ENCODE data around the gene RBM42. TPM values are rescaled to one million over a fixed set of nuclear protein-coding genes. Genes with fewer than 3 reads are reported as not detected.
"Not testable (repeated sequence)": the region's sequence is repeated elsewhere in the genome, so short reads cannot be mapped to it uniquely, and the experiment has no call there.

The RBM42 gene
- total and polyA plus RNA-seq, 9 of the 15 experiments (the other 6 are each of a cell fraction or from before 2014, with no cell fraction given): 5.7 to 149 (median 32.4) TPM

- H3K4me1 ChIP-seq (replicated peaks in 1 of 2; ENCODE audit: control insufficient read depth in 2 of 2, insufficient read depth in 2 of 2, low read length in 2 of 2); H3K9me1 ChIP-seq (ENCODE audit: control insufficient read depth, insufficient read depth, low read length); FAIRE-seq; H3K9me3 ChIP-seq (replicated peaks; ENCODE audit: control insufficient read depth, insufficient read depth, low read depth, low read length); ATAC-seq; H4K20me1 ChIP-seq (replicated peaks; ENCODE audit: control insufficient read depth, insufficient read depth, low read length); H3K4me3 ChIP-seq; CTCF ChIA-PET (ENCODE audit: low intra/inter-chr PET ratio); BruUV-seq (replicated peaks); H2AFZ ChIP-seq (ENCODE audit: low read depth, low read length); intact Hi-C loops (cut with micrococcal nuclease); in situ Hi-C loops (cut with MboI); H3K4me2 ChIP-seq (ENCODE audit: insufficient read depth, low read length); H3K27ac ChIP-seq (ENCODE audit: extremely low read depth, low read depth, low read length); H3K27me3 ChIP-seq (ENCODE audit: control insufficient read depth in 2 of 2, insufficient read depth in 2 of 2, low read length in 2 of 2); DNase-seq (ENCODE audit: extremely low read depth in 1 of 4, low spot score in 3 of 4): not testable (repeated sequence)
- POLR2A ChIA-PET: interaction anchor here (0.6 kb wide), 1 partner anchor 540 kb away, joined by 4 read pairs; no protein-coding TSS in a partner anchor
- peak overlapping the region in 1 of 2 experiments; percentile 6; a peak in 1 of 4 replicates for H3K9ac ChIP-seq (ENCODE audit: insufficient read depth in 1 of 2, low read depth in 2 of 2, low read length in 2 of 2)
- H3K79me2 ChIP-seq (ENCODE audit: control insufficient read depth, insufficient read depth, low read length): peaks cover 19% of the 10 kb centered on the region
- peaks cover 73% of the 10 kb centered on the region; the same call in 2 of the 3 replicates for H3K36me3 ChIP-seq (ENCODE audit: control insufficient read depth, insufficient read depth, low read length)
- TF ChIP-seq RBFOX2 (IDR thresholded peaks at IDR 0.05; ENCODE audit: low read depth, low read length): 0 out of 2 replicates have a peak, but pooled peaks have one; percentile 2
- 94% methylated on average over 4 of the region's 6 CpGs for WGBS (ENCODE audit: insufficient coverage, low coverage, missing lambda C conversion rate)
Observed at GRCh38 chr19:35654828-35655227, 26.0 kb downstream of the RBM42 start.

GRCh38 chr19:35655600-35655999, 26.8 kb downstream of the RBM42 start:
- FAIRE-seq (no peak), DNase-seq (ENCODE audit: extremely low read depth in 1 of 4, low spot score in 3 of 4) (no peak), ATAC-seq (no peak)
- WGBS (ENCODE audit: insufficient coverage, low coverage, missing lambda C conversion rate): no CpG with 5 or more reads among the region's 4 CpGs
- H3K79me2 ChIP-seq (ENCODE audit: control insufficient read depth, insufficient read depth, low read length): peaks cover 12% of the 10 kb centered on the region
- in situ Hi-C loops (cut with MboI) (no loop called here), intact Hi-C loops (cut with micrococcal nuclease) (no loop called here)
- POLR2A ChIA-PET: interaction anchor here (1.7 to 3.7 kb wide), 2 partner anchors 7 to 10 kb away, joined by 12 to 14 read pairs; partner anchors contain the start of gene COX6B1
- H3K9me1 ChIP-seq (ENCODE audit: control insufficient read depth, insufficient read depth, low read length): no peaks in the 10 kb centered on the region
- H3K27ac ChIP-seq (ENCODE audit: extremely low read depth, low read depth, low read length): no peak overlapping the region
- no peaks in the 10 kb centered on the region for H3K9me3 ChIP-seq (replicated peaks; ENCODE audit: control insufficient read depth, insufficient read depth, low read depth, low read length)
- no peaks in the 10 kb centered on the region for H3K4me1 ChIP-seq (replicated peaks in 1 of 2; ENCODE audit: control insufficient read depth in 2 of 2, insufficient read depth in 2 of 2, low read length in 2 of 2)
- no TSS peak for BruUV-seq (replicated peaks)
- H4K20me1 ChIP-seq (replicated peaks; ENCODE audit: control insufficient read depth, insufficient read depth, low read length): peaks cover 6% of the 10 kb centered on the region
- peaks cover 66% of the 10 kb centered on the region; the same call in 2 of the 3 replicates for H3K36me3 ChIP-seq (ENCODE audit: control insufficient read depth, insufficient read depth, low read length)
- no peak overlapping the region for H3K4me2 ChIP-seq (ENCODE audit: insufficient read depth, low read length)
- H3K4me3 ChIP-seq: no peak overlapping the region
- CTCF ChIA-PET (ENCODE audit: low intra/inter-chr PET ratio): no interaction called here
- no peaks in the 10 kb centered on the region for H3K27me3 ChIP-seq (ENCODE audit: control insufficient read depth in 2 of 2, insufficient read depth in 2 of 2, low read length in 2 of 2)
- no peak overlapping the region for H3K9ac ChIP-seq (ENCODE audit: insufficient read depth in 1 of 2, low read depth in 2 of 2, low read length in 2 of 2)
- no peak overlapping the region for H2AFZ ChIP-seq (ENCODE audit: low read depth, low read length)
- TF ChIP-seq YY1 (IDR thresholded peaks at IDR 0.05; ENCODE audit: borderline replicate concordance in 1 of 3, control insufficient read depth in 1 of 3, extremely low read depth in 1 of 3, insufficient read depth in 3 of 3, insufficient read length in 1 of 3, insufficient replicate concordance in 2 of 3, low read depth in 1 of 3, low read length in 2 of 3) (no peak), ZNF79 (CRISPR knock-in tag; IDR thresholded peaks at IDR 0.05; ENCODE audit: low read depth) (no peak), ZFP36 (IDR thresholded peaks at IDR 0.05; ENCODE audit: low read depth, low read length, partially characterized antibody) (no peak), SMARCB1 (IDR thresholded peaks at IDR 0.05; ENCODE audit: insufficient read length, low read depth) (no peak), STAT5B (CRISPR knock-in tag; IDR thresholded peaks at IDR 0.05) (no peak), DDX20 (tag; IDR thresholded peaks at IDR 0.05; ENCODE audit: low read depth) (no peak), XRCC5 (IDR thresholded peaks at IDR 0.05; ENCODE audit: low read depth, low read length) (no peak), RREB1 (CRISPR knock-in tag; IDR thresholded peaks at IDR 0.05) (no peak)

Data from K562 (cell line).